ENCODE results near the gene SP140. TPM values are rescaled to one million over a fixed set of nuclear protein-coding genes. Genes with fewer than 3 reads are reported as not detected.
"Not testable (repeated sequence)": the region's sequence is repeated elsewhere in the genome, so short reads cannot be mapped to it uniquely, and the experiment has no call there.

SP140 gene
- total RNA-seq, 1 donor from 2014 or later, result 0.06 TPM

- Histone ChIP-seq H3K79me2 (ENCODE audit: low read depth) (no peaks in the 10 kb centered on the region), H3K4me1 (no peaks in the 10 kb centered on the region), H3K9ac (no peak overlapping the region), H3F3A (ENCODE audit: low read depth) (no peaks in the 10 kb centered on the region), H4K20me1 (ENCODE audit: low read depth) (no peaks in the 10 kb centered on the region), H3K36me3 (no peaks in the 10 kb centered on the region), H3K4me2 (no peak overlapping the region), H3K4me3 (no peak overlapping the region), H3K9me3 (ENCODE audit: low read depth) (no peaks in the 10 kb centered on the region), H3K27ac (no peak overlapping the region), H3K27me3 (no peaks in the 10 kb centered on the region), H2AFZ (replicated peaks) (no peak overlapping the region)
- Mint-ChIP-seq H3K4me3 (no peak overlapping the region), H3K27me3 (ENCODE audit: insufficient read depth, low read depth) (no peaks in the 10 kb centered on the region), H3K27ac (no peak overlapping the region), H3K36me3 (no peaks in the 10 kb centered on the region), H3K9me3 (peaks cover 5% of the 10 kb centered on the region), H3K4me1 (no peaks in the 10 kb centered on the region)
- no peak for TF ChIP-seq EZH2phosphoT487 (IDR thresholded peaks at IDR 0.05)
- TF ChIP-seq, protein P1, sequence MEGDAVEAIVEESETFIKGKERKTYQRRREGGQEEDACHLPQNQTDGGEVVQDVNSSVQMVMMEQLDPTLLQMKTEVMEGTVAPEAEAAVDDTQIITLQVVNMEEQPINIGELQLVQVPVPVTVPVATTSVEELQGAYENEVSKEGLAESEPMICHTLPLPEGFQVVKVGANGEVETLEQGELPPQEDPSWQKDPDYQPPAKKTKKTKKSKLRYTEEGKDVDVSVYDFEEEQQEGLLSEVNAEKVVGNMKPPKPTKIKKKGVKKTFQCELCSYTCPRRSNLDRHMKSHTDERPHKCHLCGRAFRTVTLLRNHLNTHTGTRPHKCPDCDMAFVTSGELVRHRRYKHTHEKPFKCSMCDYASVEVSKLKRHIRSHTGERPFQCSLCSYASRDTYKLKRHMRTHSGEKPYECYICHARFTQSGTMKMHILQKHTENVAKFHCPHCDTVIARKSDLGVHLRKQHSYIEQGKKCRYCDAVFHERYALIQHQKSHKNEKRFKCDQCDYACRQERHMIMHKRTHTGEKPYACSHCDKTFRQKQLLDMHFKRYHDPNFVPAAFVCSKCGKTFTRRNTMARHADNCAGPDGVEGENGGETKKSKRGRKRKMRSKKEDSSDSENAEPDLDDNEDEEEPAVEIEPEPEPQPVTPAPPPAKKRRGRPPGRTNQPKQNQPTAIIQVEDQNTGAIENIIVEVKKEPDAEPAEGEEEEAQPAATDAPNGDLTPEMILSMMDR (IDR thresholded peaks at IDR 0.05), result no peak
- no peak for TF ChIP-seq EZH2 (IDR thresholded peaks at IDR 0.05)
- DNase-seq (ENCODE audit: low spot score), result no peak
These were observed 31.3 kb downstream of the SP140 start for GRCh38 chr2:230256733-230257332.

DNA sequence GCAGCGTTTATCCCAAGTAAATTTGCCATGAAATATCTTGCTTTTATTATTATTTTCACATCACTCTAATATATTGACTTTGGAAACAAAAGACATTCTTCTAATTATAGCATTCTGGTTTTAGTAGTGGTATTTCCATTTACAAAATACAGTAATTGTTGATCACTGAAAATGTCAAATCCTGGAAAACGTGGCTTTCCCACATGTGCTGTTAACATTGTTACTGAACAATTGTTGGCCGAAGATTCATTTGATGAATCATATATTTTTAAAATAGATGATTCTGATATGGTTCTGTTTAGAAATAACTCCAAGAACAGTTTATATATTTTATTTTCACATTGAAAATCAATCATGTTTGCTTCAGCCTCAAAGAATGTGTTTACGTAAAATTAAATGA, 32.9 kb downstream of the SP140 start:
- DNase-seq (ENCODE audit: low spot score), result no peak
- Mint-ChIP-seq H3K27ac (no peak overlapping the region), H3K9me3 (peaks cover 5% of the 10 kb centered on the region), H3K4me3 (no peak overlapping the region), H3K36me3 (no peaks in the 10 kb centered on the region), H3K4me1 (no peaks in the 10 kb centered on the region), H3K27me3 (ENCODE audit: insufficient read depth, low read depth) (no peaks in the 10 kb centered on the region)
- Histone ChIP-seq H3K4me1 (no peaks in the 10 kb centered on the region), H4K20me1 (ENCODE audit: low read depth) (no peaks in the 10 kb centered on the region), H3K4me2 (no peak overlapping the region), H2AFZ (replicated peaks) (no peak overlapping the region), H3F3A (ENCODE audit: low read depth) (no peaks in the 10 kb centered on the region), H3K27me3 (no peaks in the 10 kb centered on the region), H3K4me3 (no peak overlapping the region), H3K79me2 (ENCODE audit: low read depth) (no peaks in the 10 kb centered on the region), H3K9ac (no peak overlapping the region), H3K9me3 (ENCODE audit: low read depth) (no peaks in the 10 kb centered on the region), H3K27ac (no peak overlapping the region), H3K36me3 (no peaks in the 10 kb centered on the region)
- TF ChIP-seq EZH2 (IDR thresholded peaks at IDR 0.05) (no peak), EZH2phosphoT487 (IDR thresholded peaks at IDR 0.05) (no peak)
- TF ChIP-seq, protein P1 (IDR thresholded peaks at IDR 0.05), result no peak

DNA sequence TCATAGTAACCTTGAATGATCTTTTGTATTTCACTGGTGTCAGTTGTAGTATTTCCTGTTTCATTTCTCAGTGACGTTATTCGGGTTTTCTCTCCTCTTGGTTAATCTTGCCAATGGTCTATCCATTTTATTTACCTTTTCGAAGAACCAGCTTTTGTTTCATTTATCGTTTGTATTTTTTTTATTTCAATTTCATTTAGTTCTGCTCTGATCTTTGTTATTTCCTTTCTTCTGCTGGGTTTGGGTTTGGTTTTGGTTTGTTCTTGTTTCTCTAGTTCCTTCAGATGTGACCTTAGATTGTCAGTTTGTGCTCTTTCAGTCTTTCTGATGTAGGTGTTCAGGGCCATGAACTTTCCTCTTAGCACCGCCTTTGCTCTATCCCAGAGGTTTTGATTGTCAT, 36.7 kb downstream of the SP140 start:
- Histone ChIP-seq H3K4me2 (no peak overlapping the region), H2AFZ (replicated peaks) (no peak overlapping the region), H3K9ac (no peak overlapping the region), H3K9me3 (ENCODE audit: low read depth) (no peaks in the 10 kb centered on the region), H3K36me3 (no peaks in the 10 kb centered on the region), H4K20me1 (ENCODE audit: low read depth) (no peaks in the 10 kb centered on the region), H3K27ac (no peak overlapping the region), H3F3A (ENCODE audit: low read depth) (no peaks in the 10 kb centered on the region), H3K79me2 (ENCODE audit: low read depth) (no peaks in the 10 kb centered on the region), H3K27me3 (no peaks in the 10 kb centered on the region), H3K4me3 (no peak overlapping the region), H3K4me1 (peaks cover 7% of the 10 kb centered on the region)
- Mint-ChIP-seq H3K27me3 (ENCODE audit: insufficient read depth, low read depth) (peaks cover 2% of the 10 kb centered on the region), H3K36me3 (no peaks in the 10 kb centered on the region), H3K4me1 (peaks cover 4% of the 10 kb centered on the region), H3K9me3 (peaks cover 5% of the 10 kb centered on the region), H3K27ac (no peak overlapping the region), H3K4me3 (no peak overlapping the region)
- TF ChIP-seq EZH2phosphoT487 (IDR thresholded peaks at IDR 0.05) (no peak), EZH2 (IDR thresholded peaks at IDR 0.05) (no peak)
- TF ChIP-seq, protein P1 (IDR thresholded peaks at IDR 0.05), result no peak
- no peak for DNase-seq (ENCODE audit: low spot score)

DNA sequence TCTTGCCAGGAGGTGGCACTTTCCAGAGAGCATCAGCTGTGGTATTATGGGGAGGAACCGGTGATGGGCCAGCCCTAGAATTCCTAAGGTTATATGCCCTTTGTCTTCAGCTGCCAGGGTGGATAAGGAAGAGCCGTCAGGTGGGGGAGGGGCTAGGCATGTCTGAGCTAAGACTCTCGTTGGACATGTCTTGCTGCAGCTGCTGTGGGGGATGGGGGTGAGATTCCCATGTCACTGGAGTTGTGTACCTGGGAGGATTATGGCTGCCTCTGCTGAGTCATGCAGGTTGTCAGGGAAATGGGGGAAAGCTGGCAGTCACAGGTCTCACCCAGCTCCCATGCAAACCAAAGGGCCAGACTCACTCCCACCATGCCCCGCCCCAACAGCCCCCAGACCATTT, 39.4 kb downstream of the SP140 start:
- peak; percentile 45 for DNase-seq (ENCODE audit: low spot score)
- H2AFZ ChIP-seq (replicated peaks), result peak overlapping the region; percentile 50
- not testable (repeated sequence) for H3K27me3 ChIP-seq; H3K27ac ChIP-seq; H3K79me2 ChIP-seq (ENCODE audit: low read depth); H3K4me3 Mint-ChIP-seq; H3F3A ChIP-seq (ENCODE audit: low read depth); H3K4me1 Mint-ChIP-seq; H3K9ac ChIP-seq; H3K27me3 Mint-ChIP-seq (ENCODE audit: insufficient read depth, low read depth); H3K27ac Mint-ChIP-seq; H3K4me2 ChIP-seq; H3K4me3 ChIP-seq; H3K4me1 ChIP-seq; H3K36me3 ChIP-seq; H3K9me3 Mint-ChIP-seq; H3K36me3 Mint-ChIP-seq; H4K20me1 ChIP-seq (ENCODE audit: low read depth); H3K9me3 ChIP-seq (ENCODE audit: low read depth)

Measured in neural progenitor cell (in vitro differentiated cells).